Measurements from ENCODE around the gene RASSF4.
A peak's percentile ranks its signal among the peaks of the same experiment; 100 is the strongest.

The RASSF4 gene

DNA sequence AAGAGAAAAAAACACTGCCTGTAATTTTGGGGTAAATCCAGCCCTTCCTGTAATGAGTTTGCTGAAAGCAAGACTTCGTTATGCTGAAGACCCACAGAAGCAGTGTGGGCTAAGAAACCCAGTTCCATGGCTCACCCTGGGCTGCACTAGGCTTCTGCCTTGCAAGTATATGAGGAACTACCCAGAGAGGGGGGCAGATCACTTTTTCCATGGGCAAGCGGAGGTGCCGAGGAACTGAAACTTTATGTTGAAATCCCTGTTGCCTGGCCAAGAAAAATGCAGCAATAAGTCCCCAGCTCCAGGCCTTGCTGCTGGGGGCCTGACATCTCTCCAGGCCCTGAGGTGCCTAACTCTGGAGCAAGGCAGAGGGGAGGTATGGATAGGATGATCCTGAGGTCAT lies 8.5 kb downstream of the RASSF4 start:
- TF ChIP-seq, protein P1, sequence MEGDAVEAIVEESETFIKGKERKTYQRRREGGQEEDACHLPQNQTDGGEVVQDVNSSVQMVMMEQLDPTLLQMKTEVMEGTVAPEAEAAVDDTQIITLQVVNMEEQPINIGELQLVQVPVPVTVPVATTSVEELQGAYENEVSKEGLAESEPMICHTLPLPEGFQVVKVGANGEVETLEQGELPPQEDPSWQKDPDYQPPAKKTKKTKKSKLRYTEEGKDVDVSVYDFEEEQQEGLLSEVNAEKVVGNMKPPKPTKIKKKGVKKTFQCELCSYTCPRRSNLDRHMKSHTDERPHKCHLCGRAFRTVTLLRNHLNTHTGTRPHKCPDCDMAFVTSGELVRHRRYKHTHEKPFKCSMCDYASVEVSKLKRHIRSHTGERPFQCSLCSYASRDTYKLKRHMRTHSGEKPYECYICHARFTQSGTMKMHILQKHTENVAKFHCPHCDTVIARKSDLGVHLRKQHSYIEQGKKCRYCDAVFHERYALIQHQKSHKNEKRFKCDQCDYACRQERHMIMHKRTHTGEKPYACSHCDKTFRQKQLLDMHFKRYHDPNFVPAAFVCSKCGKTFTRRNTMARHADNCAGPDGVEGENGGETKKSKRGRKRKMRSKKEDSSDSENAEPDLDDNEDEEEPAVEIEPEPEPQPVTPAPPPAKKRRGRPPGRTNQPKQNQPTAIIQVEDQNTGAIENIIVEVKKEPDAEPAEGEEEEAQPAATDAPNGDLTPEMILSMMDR (IDR thresholded peaks at IDR 0.05; ENCODE audit: unreplicated experiment in 3 of 3): no peak
- H3K27me3 Mint-ChIP-seq (ENCODE audit: low read depth): no peaks in the 10 kb centered on the region
- peaks cover 34% of the 10 kb centered on the region for H3K36me3 Mint-ChIP-seq (ENCODE audit: low read depth)
- H3K9me3 Mint-ChIP-seq: no peaks in the 10 kb centered on the region
- H3K4me3 Mint-ChIP-seq: peak overlapping the region in 1 of 3 experiments; percentile 16
- peaks cover 76% of the 10 kb centered on the region for H3K4me1 Mint-ChIP-seq
- H3K27ac Mint-ChIP-seq: peak overlapping the region; percentile 63 to 91 (median 83)

GRCh38 chr10:44968500-44969400 lies 9.1 kb downstream of the RASSF4 start:
- Mint-ChIP-seq H3K4me1 (peaks cover 76% of the 10 kb centered on the region), H3K27me3 (ENCODE audit: low read depth) (no peaks in the 10 kb centered on the region), H3K4me3 (peak overlapping the region in 1 of 3 experiments; percentile 0), H3K27ac (peak overlapping the region; percentile 63 to 91 (median 83)), H3K36me3 (ENCODE audit: low read depth) (peaks cover 34% of the 10 kb centered on the region), H3K9me3 (no peaks in the 10 kb centered on the region)
- TF ChIP-seq, protein P1 (IDR thresholded peaks at IDR 0.05; ENCODE audit: unreplicated experiment in 3 of 3): no peak

GRCh38 chr10:44969854-44970253 lies 10.3 kb downstream of the RASSF4 start:
- H3K36me3 Mint-ChIP-seq (ENCODE audit: low read depth): peaks cover 34% of the 10 kb centered on the region
- no peaks in the 10 kb centered on the region for H3K27me3 Mint-ChIP-seq (ENCODE audit: low read depth)
- peaks cover 65% of the 10 kb centered on the region for H3K4me1 Mint-ChIP-seq
- H3K4me3 Mint-ChIP-seq: no peak overlapping the region
- H3K27ac Mint-ChIP-seq: no peak overlapping the region
- no peaks in the 10 kb centered on the region for H3K9me3 Mint-ChIP-seq
- TF ChIP-seq, protein P1 (IDR thresholded peaks at IDR 0.05; ENCODE audit: unreplicated experiment in 3 of 3): no peak

DNA sequence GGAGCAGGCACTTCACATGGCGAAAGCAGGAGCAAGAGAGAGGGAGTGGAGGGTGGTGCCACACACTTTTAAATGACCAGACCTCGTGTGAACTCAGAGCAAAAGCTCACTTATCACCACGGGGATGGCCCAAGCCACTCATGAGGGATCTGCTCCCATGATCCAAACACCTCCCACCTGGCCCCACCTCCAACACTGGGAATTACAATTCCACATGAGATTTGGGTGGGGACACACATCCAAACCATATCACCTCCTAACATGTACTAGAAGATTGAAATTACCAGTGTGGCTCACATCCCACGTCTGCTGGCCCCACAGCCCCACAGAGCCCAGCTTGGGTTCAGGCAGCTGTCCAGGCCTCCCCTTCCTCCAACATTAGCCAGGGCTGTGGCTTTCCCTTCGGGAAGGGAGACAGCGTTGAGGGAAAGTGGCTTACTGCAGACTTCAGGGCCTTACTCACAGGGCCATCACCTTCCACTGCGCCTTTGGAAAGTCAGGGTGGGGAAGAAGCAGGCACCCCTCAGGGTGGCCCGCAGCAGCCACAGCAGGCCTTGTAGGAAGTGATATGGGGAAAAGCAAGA lies 11.3 kb downstream of the RASSF4 start:
- no peak overlapping the region for H3K4me3 Mint-ChIP-seq
- H3K27me3 Mint-ChIP-seq (ENCODE audit: low read depth): no peaks in the 10 kb centered on the region
- no peak overlapping the region for H3K27ac Mint-ChIP-seq
- peaks cover 59% of the 10 kb centered on the region for H3K4me1 Mint-ChIP-seq
- peaks cover 34% of the 10 kb centered on the region for H3K36me3 Mint-ChIP-seq (ENCODE audit: low read depth)
- H3K9me3 Mint-ChIP-seq: no peaks in the 10 kb centered on the region
- TF ChIP-seq, protein P1 (IDR thresholded peaks at IDR 0.05; ENCODE audit: unreplicated experiment in 3 of 3): no peak

- TF ChIP-seq, protein P1 (IDR thresholded peaks at IDR 0.05; ENCODE audit: unreplicated experiment in 3 of 3): no peak
- Mint-ChIP-seq H3K27ac (no peak overlapping the region), H3K9me3 (no peaks in the 10 kb centered on the region), H3K4me1 (peaks cover 59% of the 10 kb centered on the region), H3K4me3 (no peak overlapping the region), H3K36me3 (ENCODE audit: low read depth) (peaks cover 34% of the 10 kb centered on the region), H3K27me3 (ENCODE audit: low read depth) (no peaks in the 10 kb centered on the region)
These were observed 11.8 kb downstream of the RASSF4 start for GRCh38 chr10:44971434-44971833.
